Measurements from ENCODE around the gene RRAGD.

RRAGD gene

GRCh38 chr6:89352278-89353117 lies 59.6 kb downstream of the RRAGD start, which contains the start of gene UBE2J1:
TSS of gene UBE2J1 (minus strand) at chr6:89352722. CDS start at chr6:89352569, 153 bp downstream.
- H3K9me3 ChIP-seq (replicated peaks in 1 of 2; ENCODE audit: control insufficient read depth in 2 of 2, insufficient read depth in 1 of 2, low read depth in 1 of 2, low read length in 2 of 2) = no peaks in the 10 kb centered on the region
- peak within 1 kb of the TSS; percentile 96 for H2BK5ac ChIP-seq (ENCODE audit: low read length)
- peak within 1 kb of the TSS; percentile 58 for H2AK5ac ChIP-seq (ENCODE audit: low read depth, low read length)
- peaks cover 6 to 11% of the 10 kb centered on the region in 2 donors for H3K4me1 ChIP-seq (ENCODE audit: control insufficient read depth in 2 of 2, insufficient read depth in 1 of 2, low read depth in 1 of 2, low read length in 2 of 2)
- peak within 1 kb of the TSS; percentile 84 for H3K4me2 ChIP-seq (ENCODE audit: insufficient read depth, low read length, poor library complexity, severe bottlenecking)
- whole genome bisulfite sequencing, 2 donors (ENCODE audit: extremely low coverage in 2 of 2, insufficient read length in 2 of 2, insufficient replicate concordance in 1 of 2) = no CpG with 5 or more reads among the region's 102 CpGs
- H3K27ac ChIP-seq (replicated peaks; ENCODE audit: low read length) = peak within 1 kb of the TSS; percentile 83
- H3K36me3 ChIP-seq (replicated peaks in 1 of 2; ENCODE audit: control insufficient read depth in 2 of 2, insufficient read depth in 2 of 2, low read length in 2 of 2) = peaks cover 0 to 3% of the 10 kb centered on the region in 2 donors
- H3K23ac ChIP-seq (ENCODE audit: low read depth, low read length, poor library complexity) = peak within 1 kb of the TSS; percentile 92
- H3K27me3 ChIP-seq (ENCODE audit: control insufficient read depth in 3 of 3, insufficient read depth in 3 of 3, low read depth in 1 of 3, low read length in 3 of 3) = no peaks in the 10 kb centered on the region
- H4K8ac ChIP-seq (ENCODE audit: low read depth, low read length) = peak within 1 kb of the TSS; percentile 74
- H2AFZ ChIP-seq (ENCODE audit: low read length) = peak within 1 kb of the TSS; percentile 97
- H2BK12ac ChIP-seq (ENCODE audit: low read length) = no peak within 1 kb of the TSS
- peak within 1 kb of the TSS; percentile 97 for H3K14ac ChIP-seq (ENCODE audit: low read length)
- peak within 1 kb of the TSS; percentile 83 for H2BK120ac ChIP-seq (ENCODE audit: low read depth, low read length)
- H4K91ac ChIP-seq (ENCODE audit: low read depth, low read length, poor library complexity) = peak within 1 kb of the TSS; percentile 60
- H3K18ac ChIP-seq (ENCODE audit: low read length) = peak within 1 kb of the TSS; percentile 98
- H2BK15ac ChIP-seq (ENCODE audit: low read length) = peak within 1 kb of the TSS; percentile 97
- no peaks in the 10 kb centered on the region for H3K79me1 ChIP-seq (ENCODE audit: low read depth, low read length)
- DNase-seq (ENCODE audit: low spot score) = peak; percentile 84
- H3K4ac ChIP-seq (ENCODE audit: low read length) = peak within 1 kb of the TSS; percentile 97
- H3K9ac ChIP-seq (ENCODE audit: low read depth, low read length, poor library complexity) = peak within 1 kb of the TSS; percentile 94
- H3K4me3 ChIP-seq (ENCODE audit: low read length in 2 of 2) = peak within 1 kb of the TSS; percentile 87 to 88

GRCh38 chr6:89351671-89352277 lies 60.3 kb downstream of the RRAGD start:
- peak overlapping the region; percentile 94 for H3K9ac ChIP-seq (ENCODE audit: low read depth, low read length, poor library complexity)
- peak overlapping the region; percentile 92 for H3K23ac ChIP-seq (ENCODE audit: low read depth, low read length, poor library complexity)
- peak overlapping the region; percentile 98 for H3K18ac ChIP-seq (ENCODE audit: low read length)
- peaks cover 6 to 11% of the 10 kb centered on the region in 2 donors for H3K4me1 ChIP-seq (ENCODE audit: control insufficient read depth in 2 of 2, insufficient read depth in 1 of 2, low read depth in 1 of 2, low read length in 2 of 2)
- H4K8ac ChIP-seq (ENCODE audit: low read depth, low read length) = no peak overlapping the region
- no peak overlapping the region for H3K27ac ChIP-seq (replicated peaks; ENCODE audit: low read length)
- H2BK12ac ChIP-seq (ENCODE audit: low read length) = no peak overlapping the region
- H3K14ac ChIP-seq (ENCODE audit: low read length) = peak overlapping the region; percentile 97
- peak overlapping the region; percentile 84 for H3K4me2 ChIP-seq (ENCODE audit: insufficient read depth, low read length, poor library complexity, severe bottlenecking)
- H2BK5ac ChIP-seq (ENCODE audit: low read length) = peak overlapping the region; percentile 96
- no peak overlapping the region for H2AK5ac ChIP-seq (ENCODE audit: low read depth, low read length)
- peak overlapping the region; percentile 97 for H2BK15ac ChIP-seq (ENCODE audit: low read length)
- DNase-seq (ENCODE audit: low spot score) = no peak
- H3K4ac ChIP-seq (ENCODE audit: low read length) = no peak overlapping the region
- peak overlapping the region; percentile 87 to 88 for H3K4me3 ChIP-seq (ENCODE audit: low read length in 2 of 2)
- no peak overlapping the region for H2BK120ac ChIP-seq (ENCODE audit: low read depth, low read length)
- peaks cover 0 to 3% of the 10 kb centered on the region in 2 donors for H3K36me3 ChIP-seq (replicated peaks in 1 of 2; ENCODE audit: control insufficient read depth in 2 of 2, insufficient read depth in 2 of 2, low read length in 2 of 2)
- no peaks in the 10 kb centered on the region for H3K79me1 ChIP-seq (ENCODE audit: low read depth, low read length)
- no peaks in the 10 kb centered on the region for H3K9me3 ChIP-seq (replicated peaks in 1 of 2; ENCODE audit: control insufficient read depth in 2 of 2, insufficient read depth in 1 of 2, low read depth in 1 of 2, low read length in 2 of 2)
- H2AFZ ChIP-seq (ENCODE audit: low read length) = peak overlapping the region; percentile 97
- no peak overlapping the region for H4K91ac ChIP-seq (ENCODE audit: low read depth, low read length, poor library complexity)
- no CpG with 5 or more reads among the region's 12 CpGs for WGBS, 2 donors (ENCODE audit: extremely low coverage in 2 of 2, insufficient read length in 2 of 2, insufficient replicate concordance in 1 of 2)
- no peaks in the 10 kb centered on the region for H3K27me3 ChIP-seq (ENCODE audit: control insufficient read depth in 3 of 3, insufficient read depth in 3 of 3, low read depth in 1 of 3, low read length in 3 of 3)

GRCh38 chr6:89350281-89350966 lies 61.6 kb downstream of the RRAGD start:
- Histone ChIP-seq H2BK120ac (ENCODE audit: low read depth, low read length) (no peak overlapping the region), H3K9me3 (replicated peaks in 1 of 2; ENCODE audit: control insufficient read depth in 2 of 2, insufficient read depth in 1 of 2, low read depth in 1 of 2, low read length in 2 of 2) (no peaks in the 10 kb centered on the region), H2BK5ac (ENCODE audit: low read length) (no peak overlapping the region), H4K91ac (ENCODE audit: low read depth, low read length, poor library complexity) (no peak overlapping the region), H3K23ac (ENCODE audit: low read depth, low read length, poor library complexity) (no peak overlapping the region), H3K18ac (ENCODE audit: low read length) (no peak overlapping the region), H3K27me3 (ENCODE audit: control insufficient read depth in 3 of 3, insufficient read depth in 3 of 3, low read depth in 1 of 3, low read length in 3 of 3) (no peaks in the 10 kb centered on the region), H3K36me3 (replicated peaks in 1 of 2; ENCODE audit: control insufficient read depth in 2 of 2, insufficient read depth in 2 of 2, low read length in 2 of 2) (peaks cover 0 to 3% of the 10 kb centered on the region in 2 donors), H3K27ac (replicated peaks; ENCODE audit: low read length) (no peak overlapping the region), H3K9ac (ENCODE audit: low read depth, low read length, poor library complexity) (no peak overlapping the region), H3K4me3 (ENCODE audit: low read length in 2 of 2) (no peak overlapping the region), H2AFZ (ENCODE audit: low read length) (no peak overlapping the region), H2BK15ac (ENCODE audit: low read length) (no peak overlapping the region), H2BK12ac (ENCODE audit: low read length) (no peak overlapping the region), H3K14ac (ENCODE audit: low read length) (no peak overlapping the region), H3K79me1 (ENCODE audit: low read depth, low read length) (no peaks in the 10 kb centered on the region), H4K8ac (ENCODE audit: low read depth, low read length) (no peak overlapping the region), H3K4me1 (ENCODE audit: control insufficient read depth in 2 of 2, insufficient read depth in 1 of 2, low read depth in 1 of 2, low read length in 2 of 2) (peaks cover 8 to 11% of the 10 kb centered on the region in 2 donors), H2AK5ac (ENCODE audit: low read depth, low read length) (no peak overlapping the region), H3K4ac (ENCODE audit: low read length) (no peak overlapping the region), H3K4me2 (ENCODE audit: insufficient read depth, low read length, poor library complexity, severe bottlenecking) (no peak overlapping the region)
- DNase-seq (ENCODE audit: low spot score) = no peak
- WGBS, 2 donors (ENCODE audit: extremely low coverage in 2 of 2, insufficient read length in 2 of 2, insufficient replicate concordance in 1 of 2) = no CpG with 5 or more reads among the region's 4 CpGs
